ENCODE measurements around the gene GOLGA5.
"Not testable (repeated sequence)": the region's sequence is repeated elsewhere in the genome, so short reads cannot be mapped to it uniquely, and the experiment has no call there.

GOLGA5 gene

GRCh38 chr14:92780444-92781232 is 13.5 kb upstream of the GOLGA5 start:
- no peak for DNase-seq (ENCODE audit: low spot score)

DNA sequence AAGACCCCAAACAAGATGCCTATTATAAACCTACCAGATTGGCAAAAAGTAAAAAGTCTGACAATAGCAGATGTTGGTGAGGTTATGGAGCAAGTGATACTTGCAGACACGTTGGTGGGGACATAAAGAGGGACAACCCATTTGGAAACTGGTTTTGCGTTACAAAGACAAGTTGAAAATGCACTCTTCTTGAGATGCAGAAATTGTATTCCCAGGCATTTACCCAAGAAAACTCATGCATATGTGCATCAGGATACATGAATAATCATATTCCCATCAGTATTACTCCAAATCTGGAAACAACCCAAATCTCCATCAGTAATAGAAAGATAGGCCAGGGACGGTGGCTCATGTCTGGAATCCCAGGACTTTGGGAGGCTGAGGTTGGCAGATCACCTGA is 12.8 kb upstream of the GOLGA5 start:
- DNase-seq (ENCODE audit: low spot score) = no peak

DNA sequence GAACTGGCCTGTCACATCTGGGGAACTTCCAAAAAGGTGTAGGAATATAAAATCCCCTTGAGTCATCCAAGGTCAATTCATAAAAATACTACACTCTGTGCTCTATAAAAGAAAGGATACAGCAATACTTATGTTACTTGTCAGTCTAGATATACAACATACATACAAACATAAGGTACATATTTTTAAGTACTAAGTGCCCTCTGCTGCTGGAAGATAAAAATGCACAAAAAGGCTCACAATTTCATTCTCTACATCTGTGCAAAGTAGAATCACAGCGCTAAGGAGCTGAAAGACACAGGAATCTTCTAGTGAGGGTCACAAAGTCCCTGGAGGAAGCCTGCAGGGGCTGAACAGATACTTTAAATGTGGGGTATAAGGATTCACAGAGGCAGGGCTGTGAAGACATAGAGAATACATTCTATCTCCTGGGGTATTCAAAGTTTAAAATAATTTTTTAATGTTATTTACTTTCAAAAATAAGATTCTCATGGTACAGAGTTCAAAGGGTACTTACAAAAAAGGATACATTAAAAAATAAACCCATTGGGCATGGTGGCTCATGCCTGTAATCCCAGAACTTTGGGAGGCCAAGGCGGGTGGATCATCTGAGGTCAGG is 10.2 kb upstream of the GOLGA5 start:
- DNase-seq (ENCODE audit: low spot score) = peak; percentile 17

DNA sequence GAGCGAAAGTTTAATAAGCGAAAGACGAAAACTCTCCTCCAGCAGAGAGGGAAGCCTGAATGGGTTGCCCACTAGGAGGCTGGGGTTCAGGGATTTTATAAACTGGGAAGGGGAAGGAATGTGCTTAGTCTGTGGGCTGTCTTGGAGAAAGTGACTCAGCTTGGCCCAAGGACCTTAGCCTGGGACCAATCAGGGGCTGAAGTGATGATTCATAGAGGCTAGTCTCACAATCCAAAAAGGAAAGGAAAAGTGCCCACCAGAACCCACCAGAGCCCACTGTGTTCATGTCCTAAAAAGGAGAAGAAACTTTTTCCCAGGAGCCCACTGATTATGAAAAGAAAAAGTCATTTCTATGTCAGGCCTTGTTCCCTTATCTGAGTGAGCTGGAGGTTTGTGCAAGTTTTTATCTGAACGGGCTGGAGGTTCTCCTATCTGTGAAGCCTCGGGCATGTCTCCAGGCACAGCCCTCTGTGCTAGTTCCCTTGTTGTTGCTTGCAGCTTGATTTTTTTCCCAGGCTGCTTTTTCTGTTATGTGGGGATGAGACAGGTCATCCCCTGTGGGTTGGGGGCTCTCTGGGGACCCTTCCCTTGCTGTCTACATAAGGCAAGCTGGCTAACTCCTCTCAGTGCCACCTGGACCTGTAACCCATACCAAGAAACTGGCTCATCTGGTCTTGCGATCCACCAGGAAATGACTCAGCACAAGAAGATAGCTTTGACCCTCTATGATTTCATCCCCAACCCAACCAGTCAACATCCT is 8.3 kb upstream of the GOLGA5 start:
- DNase-seq (ENCODE audit: low spot score) = no peak

GRCh38 chr14:92786427-92786756 is 7.7 kb upstream of the GOLGA5 start:
- no peak for DNase-seq (ENCODE audit: low spot score)

DNA sequence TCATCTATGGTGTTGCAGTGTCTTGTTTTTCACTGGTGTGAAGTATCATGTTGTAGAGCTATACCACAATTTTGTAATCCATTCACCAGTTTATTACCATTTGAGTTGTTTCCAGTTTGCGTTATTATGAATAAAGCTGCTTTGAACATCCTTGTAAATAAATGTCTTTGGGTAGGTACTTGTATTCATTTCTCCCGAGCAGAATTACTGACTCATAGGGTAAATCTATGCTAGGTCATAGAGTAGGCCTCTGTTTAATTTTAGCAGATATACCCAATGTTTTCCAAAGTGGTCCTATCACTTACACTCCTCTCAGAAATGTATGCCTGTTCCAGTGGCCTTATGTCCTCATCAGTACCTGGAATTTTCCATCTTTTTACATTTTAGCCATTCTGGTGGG is 6.6 kb upstream of the GOLGA5 start:
- DNase-seq (ENCODE audit: low spot score) = no peak

GRCh38 chr14:92789457-92790089 is 4.5 kb upstream of the GOLGA5 start:
- DNase-seq (ENCODE audit: low spot score) = no peak

GRCh38 chr14:92792885-92793284 is 1.2 kb upstream of the GOLGA5 start:
- DNase-seq (ENCODE audit: low spot score) = no peak

- DNase-seq (ENCODE audit: low spot score) = no peak
Observed at GRCh38 chr14:92794547-92794941, 439 bp downstream of the GOLGA5 start.

DNA sequence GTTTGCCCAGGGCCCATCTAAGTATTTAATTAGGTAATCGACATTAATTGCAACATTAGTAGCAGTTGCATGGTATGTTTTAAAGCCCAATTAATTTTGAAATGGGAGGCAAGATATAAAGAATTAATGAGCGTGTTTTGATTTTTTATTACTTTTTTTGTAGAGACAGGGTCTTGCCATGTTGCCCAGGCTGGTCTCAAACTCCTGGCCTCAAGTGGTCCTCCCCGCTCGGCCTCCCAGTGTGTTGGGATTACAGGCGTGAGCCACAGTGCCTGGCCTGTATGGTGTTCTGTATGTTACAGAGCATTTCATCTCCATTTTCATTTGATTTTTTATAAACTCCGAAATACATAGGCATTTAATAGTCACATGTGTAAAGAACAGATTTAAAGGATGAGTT is 856 bp downstream of the GOLGA5 start:
- DNase-seq (ENCODE audit: low spot score) = no peak

DNA sequence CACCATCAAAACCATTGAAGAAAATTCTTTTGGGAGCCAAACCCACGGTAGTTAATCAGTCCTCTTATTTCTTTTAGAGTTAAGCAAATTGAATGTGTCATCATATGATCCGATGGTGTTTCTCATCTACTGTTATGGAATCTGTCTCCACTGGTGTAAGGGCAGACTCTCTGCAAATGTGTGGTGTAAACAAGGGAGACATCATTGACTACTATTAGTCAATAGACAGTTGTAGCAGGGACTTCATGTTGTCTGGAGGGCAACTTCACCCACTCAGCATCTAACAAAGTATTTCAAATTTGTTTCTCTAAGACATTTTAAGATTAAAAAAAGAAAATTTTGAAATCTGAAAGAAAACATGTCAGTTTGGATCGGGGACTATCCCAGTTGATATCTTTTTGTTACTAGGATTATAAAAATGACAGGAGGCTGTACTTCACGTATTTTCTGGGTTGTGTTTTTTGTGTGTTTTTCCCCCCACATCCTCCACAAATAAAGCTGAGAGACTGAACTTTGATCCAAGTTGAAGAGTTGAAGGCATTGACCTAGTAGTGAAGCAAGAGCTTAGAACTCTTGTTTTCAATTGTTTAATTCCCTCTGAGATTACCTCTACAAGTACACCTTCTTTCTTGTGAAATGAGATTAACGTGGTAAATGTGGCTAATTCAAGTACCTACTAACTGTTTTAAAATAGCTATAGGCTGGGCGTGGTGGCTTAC is 4.0 kb downstream of the GOLGA5 start:
- DNase-seq (ENCODE audit: low spot score) = no peak

GRCh38 chr14:92798811-92799210 is 4.7 kb downstream of the GOLGA5 start:
- no peak for DNase-seq (ENCODE audit: low spot score)

- no peak for DNase-seq (ENCODE audit: low spot score)
Observed at GRCh38 chr14:92800012-92800411, 5.9 kb downstream of the GOLGA5 start.

GRCh38 chr14:92800525-92800924 is 6.4 kb downstream of the GOLGA5 start:
- DNase-seq (ENCODE audit: low spot score) = no peak

DNA sequence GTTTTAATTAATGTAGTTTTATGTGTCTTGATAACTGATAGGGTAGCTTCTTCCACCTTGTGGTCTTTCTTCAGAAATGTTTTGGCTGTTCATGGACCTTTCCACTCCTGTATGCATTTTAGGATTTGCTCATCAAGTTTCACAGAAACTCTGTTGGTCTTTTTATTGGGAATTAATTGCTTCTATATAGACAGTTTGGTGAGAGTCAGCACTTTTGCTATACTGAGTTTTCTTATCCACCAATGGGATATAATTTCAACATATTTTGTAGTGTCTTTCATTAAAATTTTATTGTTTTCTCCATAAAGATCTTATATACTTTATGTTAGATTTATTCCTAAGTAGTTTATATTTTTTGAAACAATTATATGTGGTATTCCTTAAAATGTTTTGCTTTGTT is 7.8 kb downstream of the GOLGA5 start:
- no peak for DNase-seq (ENCODE audit: low spot score)

- no peak for DNase-seq (ENCODE audit: low spot score)
Observed at GRCh38 chr14:92802678-92803077, 8.6 kb downstream of the GOLGA5 start.

DNA sequence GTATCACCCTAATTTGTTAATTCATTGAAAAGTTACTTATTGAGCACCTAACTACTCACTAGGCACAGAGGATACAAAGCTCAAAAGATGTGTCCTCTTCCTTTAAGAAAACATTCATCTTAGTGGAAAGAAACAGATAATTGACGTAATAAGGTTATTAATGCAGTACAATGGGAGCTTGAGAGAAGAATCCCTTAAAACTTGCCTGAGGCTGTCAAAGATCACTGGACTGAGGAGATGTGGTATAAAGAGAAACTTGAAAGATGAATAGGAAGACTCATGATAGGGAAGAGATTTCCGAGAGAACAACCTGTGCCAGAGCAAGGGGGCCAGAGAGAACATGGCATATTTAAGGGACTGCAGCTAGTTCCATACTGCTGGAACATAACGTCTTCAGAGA is 19.1 kb downstream of the GOLGA5 start:
- no peak for DNase-seq (ENCODE audit: low spot score)

DNA sequence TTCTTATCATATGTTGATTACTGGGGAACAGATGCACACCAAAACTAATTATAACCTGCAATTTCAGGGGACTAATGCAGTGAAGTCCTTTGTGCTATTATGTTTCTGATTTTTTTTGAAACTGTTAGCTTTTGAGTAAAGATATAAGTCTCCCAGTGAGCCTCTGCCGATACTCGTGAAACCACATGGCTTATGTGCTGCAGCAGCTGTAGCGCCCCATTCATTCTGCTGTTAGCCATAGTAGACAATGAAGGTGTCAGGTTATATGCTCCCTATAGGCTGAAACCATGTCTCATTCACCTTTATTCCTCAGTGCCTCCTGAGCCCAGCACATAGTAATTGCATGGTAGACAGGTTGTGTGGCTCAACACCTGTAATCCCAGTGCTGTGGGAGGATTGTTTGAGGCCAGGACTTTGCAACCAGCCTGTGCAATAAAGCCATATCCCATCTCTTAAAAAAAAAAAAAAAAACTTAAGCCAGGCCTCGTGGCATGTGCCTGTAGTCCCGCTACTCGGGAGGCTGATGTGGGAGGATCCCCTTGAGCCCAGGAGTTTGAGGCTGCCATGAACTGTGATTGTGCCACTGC is 25.0 kb downstream of the GOLGA5 start:
- DNase-seq (ENCODE audit: low spot score) = no peak

DNA sequence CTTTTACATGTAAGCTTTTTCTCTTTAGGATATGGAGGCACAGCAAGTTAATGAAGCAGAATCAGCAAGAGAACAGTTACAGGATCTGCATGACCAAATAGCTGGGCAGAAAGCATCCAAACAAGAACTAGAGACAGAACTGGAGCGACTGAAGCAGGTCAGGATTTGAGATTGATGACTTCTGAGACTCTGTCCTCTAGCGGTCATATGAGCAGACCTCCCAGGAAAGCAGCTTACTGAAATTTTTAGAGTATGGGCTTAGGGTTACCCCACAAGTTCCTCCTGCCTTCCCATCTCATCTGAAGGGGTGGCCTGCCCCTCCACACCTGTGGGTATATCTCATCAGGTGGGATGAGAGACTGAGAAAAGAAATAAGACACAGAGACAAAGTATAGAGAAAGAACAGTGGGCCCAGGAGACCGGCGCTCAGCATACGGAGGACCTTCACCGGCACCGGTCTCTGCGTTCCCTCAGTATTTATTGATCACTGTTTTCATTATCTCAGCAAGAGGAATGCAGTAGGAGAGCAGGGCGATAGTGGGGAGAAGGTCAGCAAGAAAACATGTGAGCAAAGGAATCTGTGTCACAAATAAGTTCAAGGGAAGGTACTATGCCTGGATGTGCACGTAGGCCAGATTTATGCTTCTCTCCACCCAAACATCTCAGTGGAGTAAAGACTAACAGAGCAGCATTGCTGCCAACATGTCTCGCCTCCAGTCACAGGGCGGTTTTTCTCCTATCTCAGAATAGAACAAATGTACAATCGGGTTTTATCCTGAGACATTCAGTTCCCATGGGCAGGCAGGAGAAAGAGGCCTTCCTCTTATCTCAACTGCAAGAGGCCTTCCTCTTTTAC is 25.8 kb downstream of the GOLGA5 start:
- not testable (repeated sequence) for DNase-seq (ENCODE audit: low spot score)

DNA sequence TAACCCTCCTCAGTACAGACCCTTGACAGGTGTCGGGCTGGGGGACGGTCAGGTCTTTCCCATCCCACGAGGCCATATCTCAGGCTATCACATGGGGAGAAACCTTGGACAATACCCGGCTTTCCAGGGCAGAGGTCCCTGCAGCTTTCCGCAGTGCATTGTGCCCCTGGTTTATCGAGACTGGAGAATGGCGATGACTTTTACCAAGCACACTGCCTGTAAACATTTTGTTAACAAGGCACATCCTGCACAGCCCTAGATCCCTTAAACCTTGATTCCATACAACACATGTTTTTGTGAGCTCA is 26.4 kb downstream of the GOLGA5 start:
- not testable (repeated sequence) for DNase-seq (ENCODE audit: low spot score)

DNA sequence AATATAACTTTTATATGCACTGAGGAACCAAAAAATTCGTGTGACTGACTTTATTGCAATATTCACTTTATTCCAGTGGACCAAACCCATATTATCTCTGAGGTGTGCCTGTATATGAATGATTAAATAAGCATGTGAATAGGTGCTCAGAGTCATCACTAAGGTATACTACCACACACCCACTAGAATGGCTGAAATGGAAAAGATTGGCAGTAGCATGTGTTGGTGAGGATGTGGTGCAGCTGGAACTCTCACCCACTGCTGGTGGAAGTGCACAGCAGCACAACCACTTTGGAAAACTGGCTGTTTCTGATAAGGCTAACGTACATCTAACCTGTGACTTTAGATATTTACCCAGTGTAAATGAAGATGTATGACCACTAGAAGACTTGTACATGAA is 36.8 kb downstream of the GOLGA5 start:
- DNase-seq (ENCODE audit: low spot score) = no peak
